ENCODE results near the gene OR13C8.
"Not testable (repeated sequence)": the region's sequence is repeated elsewhere in the genome, so short reads cannot be mapped to it uniquely, and the experiment has no call there.

DNA sequence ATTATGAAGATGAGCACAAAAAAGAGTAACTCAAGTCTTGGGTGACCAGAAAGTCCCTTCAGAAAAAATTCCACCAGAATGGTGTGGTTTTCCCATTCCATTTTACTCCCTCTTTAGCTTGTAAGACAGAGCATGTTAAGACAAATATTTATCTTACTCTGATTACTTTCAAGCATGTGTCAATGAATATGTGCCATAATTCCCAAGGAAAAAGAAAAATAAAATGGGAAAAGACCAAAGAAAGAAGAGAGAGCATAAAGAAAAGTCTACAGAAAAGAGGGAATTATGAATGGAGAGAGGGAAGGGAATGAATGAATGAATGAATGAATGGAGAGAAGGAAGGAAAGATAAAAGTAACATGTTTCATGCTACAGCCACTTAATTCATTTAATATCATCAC is 30.3 kb downstream of the OR13C8 start, which contains the start of gene OR13C5:
- not testable (repeated sequence) for TF ChIP-seq EZH2 (IDR thresholded peaks at IDR 0.05); FOXP2 (optimal IDR thresholded peaks at IDR 0.05; ENCODE audit: control extremely low read depth, extremely low read length, insufficient read depth); POLR2AphosphoS5 (IDR thresholded peaks at IDR 0.05; ENCODE audit: borderline replicate concordance, low read depth, low read length)

Data from SK-N-MC (cell line).